B cell (primary cell): Measurements from ENCODE around the gene SGF29.
"Not testable (repeated sequence)": the region's sequence is repeated elsewhere in the genome, so short reads cannot be mapped to it uniquely, and the experiment has no call there.

Source experiments
- EZH2 ChIP-seq: IDR thresholded peaks from 2 replicates; pipeline ENCODE4 v1.6.1; 2012; ENCODE audit warnings: borderline replicate concordance, low read depth, mild to moderate bottlenecking, moderate library complexity, low read length; ENCODE audit not compliant: insufficient read depth, poor library complexity, severe bottlenecking
- TF ChIP-seq, protein P1 (sequence below): fragments of 200-600 bp; IDR thresholded peaks from one replicate; pipeline ENCODE4 v1.8.0; 2022; ENCODE audit warnings: antibody characterized with exemption, mild to moderate bottlenecking

DNA sequence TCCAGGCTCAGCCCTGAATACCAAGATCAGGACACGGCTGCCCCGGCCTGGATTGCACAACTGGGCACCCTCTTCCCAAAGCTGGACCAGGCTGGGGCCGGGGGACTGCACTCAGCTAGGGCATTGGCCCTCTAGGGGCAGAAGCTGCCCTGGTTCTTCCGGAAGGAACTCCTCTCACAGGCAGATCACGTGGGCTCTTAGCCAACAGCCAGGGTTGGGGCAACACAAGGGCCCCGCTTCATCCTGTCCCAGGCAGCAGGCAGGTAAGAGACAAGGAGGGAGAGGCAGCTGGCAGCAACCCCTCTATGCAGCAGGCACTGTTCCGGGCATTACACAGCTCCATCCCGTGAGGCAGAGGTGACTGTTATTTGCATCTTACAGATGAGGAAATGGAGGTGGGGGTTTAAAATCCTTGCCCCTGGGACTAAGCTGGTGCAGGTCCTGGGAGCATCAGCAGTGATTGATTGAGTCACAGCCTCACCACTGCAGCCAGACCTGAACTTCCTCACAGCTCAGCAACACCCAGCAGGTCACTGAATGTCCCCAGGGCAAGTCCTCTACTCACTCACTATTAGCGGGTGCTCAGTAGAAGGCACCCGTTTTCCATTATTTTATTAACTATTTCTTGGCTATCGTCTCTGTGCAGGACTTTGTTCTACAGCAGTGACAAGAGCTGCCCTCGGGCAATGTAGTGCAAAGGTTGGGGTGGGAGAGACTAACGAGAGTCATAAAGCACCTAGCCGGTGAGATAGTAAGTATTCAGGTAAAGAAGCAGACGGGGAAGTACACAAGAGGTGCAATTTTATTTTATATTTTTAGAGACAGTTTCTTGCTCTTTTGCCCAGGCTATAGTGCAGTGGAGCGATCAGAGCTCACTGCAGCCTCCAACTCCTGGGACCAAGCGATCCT, 45.9 kb downstream of the SGF29 start:
- TF ChIP-seq EZH2: not testable (repeated sequence)
- TF ChIP-seq, protein P1, sequence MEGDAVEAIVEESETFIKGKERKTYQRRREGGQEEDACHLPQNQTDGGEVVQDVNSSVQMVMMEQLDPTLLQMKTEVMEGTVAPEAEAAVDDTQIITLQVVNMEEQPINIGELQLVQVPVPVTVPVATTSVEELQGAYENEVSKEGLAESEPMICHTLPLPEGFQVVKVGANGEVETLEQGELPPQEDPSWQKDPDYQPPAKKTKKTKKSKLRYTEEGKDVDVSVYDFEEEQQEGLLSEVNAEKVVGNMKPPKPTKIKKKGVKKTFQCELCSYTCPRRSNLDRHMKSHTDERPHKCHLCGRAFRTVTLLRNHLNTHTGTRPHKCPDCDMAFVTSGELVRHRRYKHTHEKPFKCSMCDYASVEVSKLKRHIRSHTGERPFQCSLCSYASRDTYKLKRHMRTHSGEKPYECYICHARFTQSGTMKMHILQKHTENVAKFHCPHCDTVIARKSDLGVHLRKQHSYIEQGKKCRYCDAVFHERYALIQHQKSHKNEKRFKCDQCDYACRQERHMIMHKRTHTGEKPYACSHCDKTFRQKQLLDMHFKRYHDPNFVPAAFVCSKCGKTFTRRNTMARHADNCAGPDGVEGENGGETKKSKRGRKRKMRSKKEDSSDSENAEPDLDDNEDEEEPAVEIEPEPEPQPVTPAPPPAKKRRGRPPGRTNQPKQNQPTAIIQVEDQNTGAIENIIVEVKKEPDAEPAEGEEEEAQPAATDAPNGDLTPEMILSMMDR: not testable (repeated sequence)
